NCI-H460 (cell line): ENCODE measurements around the gene TPM4. TPM values are rescaled to one million over a fixed set of nuclear protein-coding genes. Genes with fewer than 3 reads are reported as not detected.

Experiments
- DNase-seq: peaks from one replicate; pipeline ENCODE4 v3.0.0-alpha.2; 2016; ENCODE audit warnings: low read depth; ENCODE audit errors: extremely low read depth
- total RNA-seq: library from RNA; depleted of rRNA; stranded (reverse); fragments of >200 nt; shearing (Covaris generic); gene quantifications from 2 replicates; pipeline ENCODE4 v1.2.3, GENCODE V29; 2014

Gene TPM4
- total RNA-seq, 1 experiment from 2014 or later, result 562 TPM

DNA sequence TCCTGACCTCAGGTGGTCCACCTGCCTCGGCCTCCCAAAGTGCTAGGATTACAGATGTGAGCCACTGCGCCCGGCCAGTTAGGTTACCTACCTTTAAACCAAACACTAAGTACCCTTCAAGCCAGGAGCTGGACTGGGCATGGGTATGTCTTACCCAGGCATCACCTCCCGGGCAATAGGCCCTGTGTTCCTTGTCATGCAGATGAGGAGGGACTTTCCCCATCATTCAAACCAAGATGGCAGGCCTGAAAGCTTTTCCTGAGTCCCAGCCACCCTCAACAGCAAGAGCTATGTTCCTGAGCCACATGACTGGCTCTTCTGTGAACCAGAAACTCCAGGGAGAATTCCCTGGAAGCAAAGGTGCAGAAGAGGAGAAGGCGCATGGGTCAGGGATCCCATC, 44.8 kb downstream of the TPM4 start:
- DNase-seq, result no peak

DNA sequence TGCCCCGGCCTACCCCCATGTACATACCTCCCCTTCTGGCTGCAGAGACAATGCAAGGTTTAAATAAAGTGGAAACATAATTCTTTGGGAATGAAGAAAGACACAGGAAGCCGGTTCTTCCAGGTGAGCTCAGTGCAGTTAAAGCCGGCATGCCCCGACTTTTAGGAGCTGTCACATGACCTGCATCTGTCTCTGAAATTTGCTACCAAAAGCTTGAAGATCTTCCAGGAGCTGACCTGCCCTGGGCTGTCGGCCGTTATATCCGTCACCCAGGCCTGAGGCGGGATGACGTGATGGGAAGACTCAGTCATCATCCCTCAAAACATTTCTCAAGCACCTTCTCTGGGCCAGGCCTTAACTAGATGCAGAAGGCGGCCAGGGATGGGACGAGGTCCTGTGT, 45.7 kb downstream of the TPM4 start:
- DNase-seq, result no peak

GRCh38 chr19:16124953-16125352, 48.7 kb downstream of the TPM4 start:
- no peak for DNase-seq

GRCh38 chr19:16125737-16126495, 49.6 kb downstream of the TPM4 start:
- DNase-seq, result no peak

GRCh38 chr19:16127080-16127479, 50.8 kb downstream of the TPM4 start:
- no peak for DNase-seq

DNA sequence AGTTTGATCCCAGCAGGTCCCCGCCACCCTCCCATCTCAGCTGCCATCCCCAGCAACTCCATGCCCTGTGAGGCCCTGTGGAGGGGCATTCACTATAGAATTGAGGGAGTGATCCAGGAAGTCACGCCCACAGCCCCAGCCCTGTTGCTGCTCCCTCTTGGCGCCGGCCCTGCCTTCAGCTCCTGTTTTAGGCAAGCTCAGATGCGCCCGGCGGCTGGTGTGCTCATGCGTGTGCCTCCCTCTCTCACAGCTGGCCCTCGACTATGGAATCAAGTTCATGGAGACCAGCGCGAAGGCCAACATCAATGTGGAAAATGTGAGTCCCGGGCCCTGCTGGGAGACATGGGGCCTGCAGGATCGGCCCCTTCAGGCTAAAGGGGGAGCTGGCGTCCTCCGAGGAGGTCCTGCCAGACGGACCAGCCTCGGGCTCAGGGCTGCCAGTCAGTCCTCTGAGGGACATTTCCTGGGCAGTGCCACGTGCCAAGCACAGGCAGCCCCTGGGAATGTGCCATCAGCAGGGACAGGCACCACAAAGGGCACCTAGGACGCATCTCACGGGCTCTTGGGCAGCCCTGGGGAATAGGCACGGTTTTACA, 51.6 kb downstream of the TPM4 start:
- no peak for DNase-seq

- no peak for DNase-seq
Observed at GRCh38 chr19:16131648-16132047, 55.4 kb downstream of the TPM4 start.

GRCh38 chr19:16133818-16134217, 57.5 kb downstream of the TPM4 start:
- DNase-seq, result no peak

DNA sequence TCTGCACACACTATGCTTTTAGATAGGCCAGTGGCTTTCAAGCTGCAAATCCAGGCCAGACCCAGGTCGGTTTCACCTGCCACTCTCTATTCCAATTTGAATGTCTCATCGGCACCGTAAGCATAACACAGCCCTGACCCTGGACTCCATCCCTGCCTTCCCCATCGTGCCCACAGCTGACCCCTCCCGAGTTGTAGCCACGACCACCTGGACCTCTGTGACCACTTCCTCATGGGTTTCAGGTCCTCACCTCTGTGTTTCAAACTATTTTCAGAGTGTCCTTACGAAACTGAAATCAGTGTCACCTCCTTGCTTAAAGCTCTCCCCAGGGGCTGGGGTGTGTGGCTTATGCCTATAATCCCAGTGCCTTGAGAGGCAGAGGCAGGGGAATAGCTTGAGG, 58.2 kb downstream of the TPM4 start:
- DNase-seq, result no peak

DNA sequence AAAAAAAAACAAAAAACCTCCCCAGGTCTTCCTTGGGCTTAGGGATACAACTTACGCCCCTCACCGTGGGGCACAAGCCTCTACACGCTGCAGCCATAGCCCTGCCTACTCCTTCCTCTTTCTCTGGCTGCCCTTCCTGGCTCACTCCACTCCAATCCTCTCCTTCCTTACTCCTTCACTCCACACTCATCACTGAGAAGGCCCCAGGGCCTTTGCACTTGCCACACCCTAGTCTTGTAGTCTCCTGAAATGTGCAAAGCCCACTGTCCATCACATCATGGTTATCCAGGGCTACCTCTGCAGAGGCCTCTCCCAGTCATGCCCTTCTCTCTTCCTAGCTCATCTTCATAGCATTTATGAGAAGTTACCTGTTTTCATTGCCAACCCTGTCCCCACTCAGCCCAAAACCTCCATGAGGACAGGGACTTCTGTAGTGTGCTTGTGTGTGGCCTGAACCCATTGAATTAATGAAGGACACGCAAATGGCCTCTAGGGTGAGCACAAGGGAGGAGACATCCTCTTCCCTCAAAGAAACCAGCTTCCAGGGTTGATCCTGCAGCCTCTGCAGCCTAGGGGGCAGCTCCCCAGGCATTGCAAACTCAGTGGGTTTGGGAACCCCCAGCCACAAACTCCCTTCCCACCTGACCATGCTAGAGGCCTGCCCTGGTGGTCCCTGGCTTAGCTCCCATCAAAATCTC, 59.3 kb downstream of the TPM4 start:
- no peak for DNase-seq

DNA sequence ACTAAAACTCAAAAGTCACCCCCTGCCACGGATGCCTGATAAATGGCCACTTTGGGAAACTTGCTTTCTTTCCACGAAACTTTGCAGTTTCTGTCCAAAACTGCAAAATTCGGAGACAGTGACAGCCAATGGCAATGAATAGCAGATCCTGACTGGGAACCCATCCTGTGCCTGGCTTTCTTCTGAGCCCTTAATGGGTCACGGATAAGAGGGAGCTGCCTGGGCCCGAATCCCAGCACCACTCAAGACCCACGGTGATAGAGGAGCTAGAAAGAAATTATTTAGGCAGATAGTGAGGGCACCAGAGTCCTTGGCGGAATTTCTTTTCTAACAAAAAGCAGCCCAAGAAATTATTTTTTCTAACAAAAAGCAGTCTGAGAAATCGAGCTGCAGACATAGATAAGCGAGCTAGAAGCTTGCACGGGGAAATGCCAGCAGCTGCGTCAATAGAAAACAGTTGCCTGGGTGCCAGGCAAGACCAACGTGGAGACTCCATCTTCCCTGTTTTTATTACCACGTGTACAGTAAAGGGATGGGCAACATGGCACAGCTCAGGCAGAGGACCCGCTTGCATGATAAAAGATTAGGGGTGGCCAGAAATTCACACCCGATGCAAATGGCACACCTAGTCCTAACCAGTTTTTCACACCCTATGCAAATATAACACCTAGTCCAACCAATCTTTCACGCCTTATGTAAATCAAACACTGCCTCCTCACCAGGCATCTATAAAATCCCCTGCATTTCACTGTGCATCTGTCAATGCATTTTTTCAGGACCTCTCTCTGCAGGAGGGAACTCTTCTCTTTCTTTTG, 60.1 kb downstream of the TPM4 start:
- DNase-seq, result no peak

DNA sequence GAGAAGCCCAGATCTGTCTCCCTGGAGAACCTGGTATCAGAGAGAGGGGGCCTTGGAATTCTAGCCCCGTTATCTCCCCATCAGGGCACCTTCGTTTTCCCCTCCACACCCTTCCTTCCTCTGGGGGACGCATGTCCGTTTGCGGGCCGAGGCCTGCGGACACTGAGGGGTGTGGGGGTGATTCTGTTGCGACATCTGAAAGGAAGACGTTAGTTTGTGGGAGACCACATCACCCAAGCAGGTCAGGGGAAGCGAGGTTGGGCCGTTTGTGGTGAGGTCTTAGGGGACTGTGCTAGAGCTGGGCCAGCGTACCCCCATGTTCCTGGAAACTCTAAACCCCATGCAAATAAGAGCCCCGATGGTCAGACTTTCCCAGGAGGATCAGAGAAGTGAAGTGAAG, 63.5 kb downstream of the TPM4 start:
- DNase-seq, result no peak

DNA sequence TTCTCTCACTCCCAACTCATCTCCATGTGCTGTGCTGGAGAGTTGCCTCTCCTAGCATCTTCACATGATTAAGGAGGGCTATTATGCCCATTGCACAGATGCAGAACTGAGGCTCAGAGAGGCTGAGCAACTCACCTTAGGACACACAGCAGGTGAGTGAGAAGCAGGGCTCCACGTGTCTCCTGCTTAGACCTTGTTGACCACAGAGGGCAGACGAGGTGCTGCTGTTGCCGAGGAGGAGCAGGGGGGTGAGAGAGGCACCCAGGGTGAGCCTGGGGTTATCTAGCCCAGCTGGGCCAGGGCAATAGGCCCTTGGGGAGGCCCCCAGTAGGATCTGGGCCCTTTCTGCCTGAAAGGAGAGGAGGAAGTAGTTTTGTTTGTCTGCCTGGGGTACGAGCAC, 64.7 kb downstream of the TPM4 start:
- no peak for DNase-seq

DNA sequence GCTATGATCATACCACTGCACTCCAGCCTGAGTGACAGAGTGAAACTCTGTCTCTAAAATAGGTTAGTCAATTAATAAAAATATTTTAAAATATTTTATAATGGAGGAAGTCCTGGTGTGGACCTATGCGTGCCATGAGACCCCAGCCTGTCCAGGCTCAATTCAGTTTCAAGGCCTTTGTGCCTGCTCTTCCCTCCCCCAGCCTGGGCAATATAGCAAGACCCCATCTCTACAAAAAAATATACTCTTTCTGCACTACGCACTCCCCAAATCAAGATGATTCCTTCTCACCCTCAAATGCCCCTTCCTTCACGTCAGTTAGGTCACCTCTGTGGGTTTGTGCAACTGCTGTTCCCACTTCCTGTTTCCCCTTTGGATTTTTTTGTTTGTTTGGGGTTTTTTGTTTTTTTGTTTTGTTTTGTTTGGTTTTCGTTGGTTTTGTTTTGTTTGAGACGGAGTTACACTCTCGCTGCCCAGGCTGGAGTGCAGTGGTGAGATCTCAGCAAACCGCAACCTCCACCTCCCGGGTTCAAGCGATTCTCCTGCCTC, 65.8 kb downstream of the TPM4 start:
- DNase-seq, result no peak

GRCh38 chr19:16143399-16144215, 67.3 kb downstream of the TPM4 start, which contains the start of gene HSH2D:
Gene HSH2D, plus strand, starts transcription at chr19:16143685. Its CDS starts 5,066 bp downstream, at chr19:16148751.
- DNase-seq, result no peak

- no peak for DNase-seq
Observed at GRCh38 chr19:16144216-16144581, 67.9 kb downstream of the TPM4 start.

DNA sequence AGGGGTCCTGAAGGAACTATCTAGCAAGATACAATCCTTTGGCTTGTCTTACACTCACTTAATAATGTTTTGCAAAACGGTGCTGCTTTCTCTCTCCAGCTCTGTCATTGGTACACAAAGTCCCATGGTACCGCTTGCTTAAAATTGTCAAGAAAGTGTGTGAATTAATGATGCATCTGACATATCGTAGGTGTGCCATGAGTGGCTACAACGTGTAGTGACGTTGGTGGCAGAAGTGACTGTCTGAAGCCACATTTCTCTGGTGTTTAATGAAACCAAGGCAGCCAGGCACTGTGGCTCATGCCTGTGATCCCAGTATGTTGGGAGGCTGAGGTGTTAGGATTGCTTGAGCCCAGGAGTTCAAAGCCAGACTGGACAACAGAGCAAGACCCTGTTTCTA, 69.8 kb downstream of the TPM4 start:
- no peak for DNase-seq

DNA sequence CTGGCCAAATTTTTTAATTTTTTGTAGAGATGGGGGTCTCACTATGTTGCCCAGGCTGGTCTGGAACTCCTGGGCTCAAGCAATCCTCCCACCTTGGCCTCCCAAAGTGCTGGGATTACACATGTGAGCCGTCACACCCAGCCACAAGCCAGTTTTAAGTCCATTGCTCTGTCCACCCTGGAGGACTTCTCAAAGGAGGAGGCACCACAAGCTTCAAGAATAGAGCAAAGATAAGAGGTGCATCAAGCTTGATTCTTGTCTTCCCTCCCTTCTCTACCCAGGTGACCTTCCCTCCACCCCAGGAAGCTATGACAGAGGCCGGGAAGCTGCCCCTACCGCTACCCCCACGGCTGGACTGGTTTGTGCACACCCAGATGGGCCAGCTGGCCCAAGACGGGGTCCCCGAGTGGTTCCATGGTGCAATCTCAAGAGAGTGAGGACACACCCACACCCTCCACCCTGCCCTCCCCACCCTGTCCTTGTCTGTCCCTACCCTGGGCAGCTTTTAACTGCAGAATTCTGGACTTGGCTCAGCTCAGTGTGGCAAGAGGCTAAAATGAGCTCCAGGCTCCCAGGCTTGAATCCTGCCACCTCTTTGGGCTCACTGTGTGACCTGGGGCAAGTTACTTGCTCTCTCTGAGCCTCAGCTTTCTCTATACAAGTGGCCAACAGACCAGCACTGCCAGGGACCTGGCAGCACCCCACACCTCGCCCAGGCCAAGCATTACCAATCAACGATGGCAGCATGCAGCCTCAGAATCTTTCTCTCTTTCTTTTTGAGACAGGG, 72.3 kb downstream of the TPM4 start:
- no peak for DNase-seq
